A673 (cell line): ENCODE measurements around the gene SPRED1. TPM values are rescaled to one million over a fixed set of nuclear protein-coding genes. Genes with fewer than 3 reads are reported as not detected.

Experiments
- BruUV-seq: library from RNA; stranded (reverse); fragments of 400-500 nt; replicated peaks from 2 replicates; lab custom pipeline; 2021; lab: Mats Ljungman, UMichigan
- CTCF ChIA-PET: fragments of 300-600 bp; sonication (Branson Sonifier 250); formaldehyde crosslinking; loops from one replicate; lab custom pipeline; 2022; ENCODE audit warnings: antibody characterized with exemption; lab: Charles Lee
- POLR2A ChIA-PET: fragments of 300-600 bp; sonication (Branson Sonifier 250); formaldehyde crosslinking; loops from one replicate; lab custom pipeline; 2022; ENCODE audit warnings: antibody characterized with exemption; ENCODE audit not compliant: low non-redundant PET; lab: Charles Lee
- DNase-seq: peaks from one replicate; pipeline ENCODE4 v3.0.0-alpha.2; 2015; ENCODE audit warnings: low spot score
- H3K27ac ChIP-seq: fragments of 200-600 bp; sonication (generic); 2 replicates; pipeline ENCODE4 v1.5.1; 2016; ENCODE audit warnings: mixed run types, low read depth, mild to moderate bottlenecking, mixed read lengths, antibody characterized with exemption, low read length; ENCODE audit not compliant: poor library complexity, severe bottlenecking
- H3K27me3 ChIP-seq: fragments of 200-600 bp; sonication (generic); replicated peaks from 2 replicates; pipeline ENCODE4 v1.6.1; 2017; ENCODE audit warnings: mixed run types, low read depth, mild to moderate bottlenecking, mixed read lengths, antibody characterized with exemption, low read length; ENCODE audit not compliant: insufficient read depth, poor library complexity
- H3K36me3 ChIP-seq: fragments of 200-600 bp; sonication (generic); 2 replicates; pipeline ENCODE4 v1.6.1; 2016; ENCODE audit warnings: mixed run types, mild to moderate bottlenecking, mixed read lengths, antibody characterized with exemption, low read length; ENCODE audit not compliant: insufficient read depth, poor library complexity, severe bottlenecking
- H3K4me1 ChIP-seq: fragments of 200-600 bp; sonication (generic); 2 replicates; pipeline ENCODE4 v1.6.1; 2017; ENCODE audit warnings: mixed run types, mild to moderate bottlenecking, mixed read lengths, antibody characterized with exemption, low read length; ENCODE audit not compliant: insufficient read depth, poor library complexity, severe bottlenecking
- H3K4me3 ChIP-seq: fragments of 200-600 bp; sonication (generic); 2 replicates; pipeline ENCODE4 v1.5.1; 2016; ENCODE audit warnings: low read depth, mixed run types, mild to moderate bottlenecking, mixed read lengths, low read length; ENCODE audit not compliant: poor library complexity, severe bottlenecking
- H3K9me3 ChIP-seq: fragments of 200-600 bp; sonication (generic); 2 replicates; pipeline ENCODE4 v1.6.1; 2016; ENCODE audit warnings: mixed run types, low read depth, mild to moderate bottlenecking, mixed read lengths, antibody characterized with exemption, low read length; ENCODE audit not compliant: poor library complexity, severe bottlenecking
- EZH2 ChIP-seq: fragments of 200-600 bp; sonication (generic); IDR thresholded peaks from 2 replicates; pipeline ENCODE4 v1.6.1; 2017; ENCODE audit warnings: borderline replicate concordance, low read depth, mild to moderate bottlenecking, mixed read lengths, antibody characterized with exemption, low read length; ENCODE audit not compliant: poor library complexity, severe bottlenecking
- intact Hi-C: fragments of 100-400 bp; cut with micrococcal nuclease; formaldehyde crosslinking; loops from one replicate; pipeline ENCODE4 v1.10.0; 2022; ENCODE audit not compliant: unreplicated experiment
- total RNA-seq: library from RNA; stranded (reverse); gene quantifications from 2 replicates; pipeline ENCODE4 v1.2.3, GENCODE V29; 2021
- TF ChIP-seq, protein P1 (sequence below): fragments of 300-800, 200-600 bp; sonication (generic); conservative IDR thresholded peaks from 2 replicates; pipeline ENCODE4 v1.5.1; 2017; ENCODE audit warnings: low read depth, mild to moderate bottlenecking, antibody characterized with exemption, low read length, moderate library complexity, mixed read lengths

The SPRED1 gene
- total RNA-seq, 1 experiment from 2014 or later = 17.3 TPM

GRCh38 chr15:38401701-38402100 lies 149.1 kb downstream of the SPRED1 start:
- TF ChIP-seq, protein P1, sequence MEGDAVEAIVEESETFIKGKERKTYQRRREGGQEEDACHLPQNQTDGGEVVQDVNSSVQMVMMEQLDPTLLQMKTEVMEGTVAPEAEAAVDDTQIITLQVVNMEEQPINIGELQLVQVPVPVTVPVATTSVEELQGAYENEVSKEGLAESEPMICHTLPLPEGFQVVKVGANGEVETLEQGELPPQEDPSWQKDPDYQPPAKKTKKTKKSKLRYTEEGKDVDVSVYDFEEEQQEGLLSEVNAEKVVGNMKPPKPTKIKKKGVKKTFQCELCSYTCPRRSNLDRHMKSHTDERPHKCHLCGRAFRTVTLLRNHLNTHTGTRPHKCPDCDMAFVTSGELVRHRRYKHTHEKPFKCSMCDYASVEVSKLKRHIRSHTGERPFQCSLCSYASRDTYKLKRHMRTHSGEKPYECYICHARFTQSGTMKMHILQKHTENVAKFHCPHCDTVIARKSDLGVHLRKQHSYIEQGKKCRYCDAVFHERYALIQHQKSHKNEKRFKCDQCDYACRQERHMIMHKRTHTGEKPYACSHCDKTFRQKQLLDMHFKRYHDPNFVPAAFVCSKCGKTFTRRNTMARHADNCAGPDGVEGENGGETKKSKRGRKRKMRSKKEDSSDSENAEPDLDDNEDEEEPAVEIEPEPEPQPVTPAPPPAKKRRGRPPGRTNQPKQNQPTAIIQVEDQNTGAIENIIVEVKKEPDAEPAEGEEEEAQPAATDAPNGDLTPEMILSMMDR = no peak
- no peak for TF ChIP-seq EZH2
- intact Hi-C loops = no loop called here
- H3K27me3 ChIP-seq = peaks cover 55% of the 10 kb centered on the region
- CTCF ChIA-PET = no interaction called here
- no TSS peak for BruUV-seq
- H3K4me3 ChIP-seq = no peak overlapping the region
- no peaks in the 10 kb centered on the region for H3K9me3 ChIP-seq
- POLR2A ChIA-PET = no interaction called here
- H3K27ac ChIP-seq = no peak overlapping the region
- no peaks in the 10 kb centered on the region for H3K36me3 ChIP-seq
- H3K4me1 ChIP-seq = no peaks in the 10 kb centered on the region
- DNase-seq = no peak

DNA sequence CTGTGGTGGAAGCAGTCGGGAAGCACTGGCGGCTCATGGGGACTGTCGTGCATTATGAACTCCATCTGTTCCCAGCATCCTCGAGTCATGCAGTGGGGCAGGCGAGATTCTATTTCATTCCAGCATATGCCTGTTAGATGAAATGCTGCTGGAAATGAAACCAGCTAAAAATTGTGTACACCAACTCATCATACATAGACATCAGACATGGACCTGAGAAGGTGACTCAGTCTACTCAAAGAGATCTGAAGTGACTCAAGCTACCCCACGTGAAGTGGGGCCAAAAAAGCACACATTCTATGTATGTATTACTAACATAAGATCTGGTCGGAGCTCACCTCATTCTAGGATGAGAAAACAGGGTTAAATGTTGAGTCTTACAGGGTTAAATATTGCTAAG lies 153.8 kb downstream of the SPRED1 start:
- DNase-seq = no peak
- TF ChIP-seq, protein P1 = no peak
- TF ChIP-seq EZH2 = no peak
- Histone ChIP-seq H3K27me3 (peaks cover 26% of the 10 kb centered on the region), H3K36me3 (no peaks in the 10 kb centered on the region), H3K27ac (no peak overlapping the region), H3K4me1 (no peaks in the 10 kb centered on the region), H3K4me3 (no peak overlapping the region), H3K9me3 (no peaks in the 10 kb centered on the region)
- no TSS peak for BruUV-seq
- ChIA-PET CTCF (no interaction called here), POLR2A (no interaction called here)
- intact Hi-C loops = no loop called here

Other genes starting within 250 kb of the SPRED1 start
- gene FAM98B, start 201.3 kb downstream of the SPRED1 start, total RNA-seq = 45.0 and 50.9 TPM in 2 replicates